ENCODE data around the gene IGLL5. TPM values are rescaled to one million over a fixed set of nuclear protein-coding genes. Genes with fewer than 3 reads are reported as not detected.

The IGLL5 gene
- total RNA-seq, 1 experiment from 2014 or later: not detected

GRCh38 chr22:22937894-22938480 lies 50.4 kb downstream of the IGLL5 start:
- TF ChIP-seq CTCF (IDR thresholded peaks at IDR 0.05; ENCODE audit: unreplicated experiment): no peak
- DNase-seq: no peak
- Mint-ChIP-seq H3K4me3 (ENCODE audit: low read depth, unreplicated experiment) (no peak overlapping the region), H3K9me3 (ENCODE audit: low read depth, unreplicated experiment) (no peaks in the 10 kb centered on the region), H3K27me3 (ENCODE audit: unreplicated experiment) (peaks cover 90% of the 10 kb centered on the region), H3K27ac (ENCODE audit: unreplicated experiment) (no peak overlapping the region), H3K36me3 (ENCODE audit: insufficient read depth, unreplicated experiment) (peaks cover 6% of the 10 kb centered on the region), H3K4me1 (ENCODE audit: low read depth, unreplicated experiment) (no peaks in the 10 kb centered on the region)
- BruUV-seq (replicated peaks): no TSS peak
- intact Hi-C loops (cut with micrococcal nuclease; ENCODE audit: unreplicated experiment): no loop called here
- CTCF ChIA-PET: interaction anchor here (0.7 kb wide), 1 partner anchor 11 kb away, joined by 3 read pairs; no protein-coding TSS in a partner anchor

- H3K4me1 Mint-ChIP-seq (ENCODE audit: low read depth, unreplicated experiment): no peaks in the 10 kb centered on the region
- no peak overlapping the region for H3K27ac Mint-ChIP-seq (ENCODE audit: unreplicated experiment)
- peaks cover 90% of the 10 kb centered on the region for H3K27me3 Mint-ChIP-seq (ENCODE audit: unreplicated experiment)
- no peaks in the 10 kb centered on the region for H3K9me3 Mint-ChIP-seq (ENCODE audit: low read depth, unreplicated experiment)
- H3K36me3 Mint-ChIP-seq (ENCODE audit: insufficient read depth, unreplicated experiment): peaks cover 6% of the 10 kb centered on the region
- DNase-seq: no peak
- intact Hi-C loops (cut with micrococcal nuclease; ENCODE audit: unreplicated experiment): no loop called here
- H3K4me3 Mint-ChIP-seq (ENCODE audit: low read depth, unreplicated experiment): no peak overlapping the region
- BruUV-seq (replicated peaks): no TSS peak
- CTCF ChIA-PET: interaction anchor here (0.6 kb wide), 1 partner anchor 76 kb away, joined by 5 read pairs; no protein-coding TSS in a partner anchor
- TF ChIP-seq CTCF (IDR thresholded peaks at IDR 0.05; ENCODE audit: unreplicated experiment): no peak
Measured at GRCh38 chr22:22938672-22939587, 51.3 kb downstream of the IGLL5 start.

DNA sequence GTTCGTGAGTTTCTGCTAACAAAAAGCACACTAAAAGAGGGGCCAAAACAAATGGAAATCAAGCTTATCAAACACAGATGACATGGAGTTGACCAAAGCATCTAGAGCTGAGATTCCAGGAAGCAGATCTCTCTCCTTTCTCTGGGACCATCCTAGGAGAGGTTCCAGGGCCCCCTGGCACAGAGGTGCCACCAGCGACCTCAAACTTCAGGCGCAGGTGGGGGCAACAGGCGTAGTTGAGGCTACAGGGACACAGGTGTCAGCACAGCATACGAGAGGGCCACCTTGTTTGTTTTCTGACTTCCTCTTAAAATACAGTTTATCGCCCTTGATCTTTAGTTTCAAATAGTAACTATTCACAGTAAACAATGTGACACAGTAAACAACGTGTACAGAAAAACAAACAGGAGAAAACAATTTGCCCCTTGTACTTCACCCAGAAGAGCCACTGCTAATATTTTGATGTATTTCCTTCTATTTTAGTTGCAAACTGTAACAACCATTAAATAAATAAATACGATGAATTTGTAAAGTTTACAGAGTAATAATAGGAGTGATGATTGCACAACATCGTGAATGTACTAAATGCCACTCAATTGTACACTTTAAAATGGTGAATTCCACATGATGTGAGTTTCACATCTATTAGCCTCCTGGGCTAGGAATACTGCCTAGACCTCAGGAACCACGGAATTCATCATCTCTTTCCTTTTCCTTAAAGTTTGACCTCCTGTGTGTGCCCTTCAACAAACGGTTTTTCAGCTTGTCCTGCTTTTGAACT lies 52.2 kb downstream of the IGLL5 start:
- Mint-ChIP-seq H3K9me3 (ENCODE audit: low read depth, unreplicated experiment) (no peaks in the 10 kb centered on the region), H3K4me1 (ENCODE audit: low read depth, unreplicated experiment) (no peaks in the 10 kb centered on the region), H3K27me3 (ENCODE audit: unreplicated experiment) (peaks cover 90% of the 10 kb centered on the region), H3K4me3 (ENCODE audit: low read depth, unreplicated experiment) (no peak overlapping the region), H3K36me3 (ENCODE audit: insufficient read depth, unreplicated experiment) (no peaks in the 10 kb centered on the region), H3K27ac (ENCODE audit: unreplicated experiment) (no peak overlapping the region)
- BruUV-seq (replicated peaks): no TSS peak
- CTCF ChIA-PET: no interaction called here
- no peak for TF ChIP-seq CTCF (IDR thresholded peaks at IDR 0.05; ENCODE audit: unreplicated experiment)
- intact Hi-C loops (cut with micrococcal nuclease; ENCODE audit: unreplicated experiment): no loop called here
- no peak for DNase-seq

DNA sequence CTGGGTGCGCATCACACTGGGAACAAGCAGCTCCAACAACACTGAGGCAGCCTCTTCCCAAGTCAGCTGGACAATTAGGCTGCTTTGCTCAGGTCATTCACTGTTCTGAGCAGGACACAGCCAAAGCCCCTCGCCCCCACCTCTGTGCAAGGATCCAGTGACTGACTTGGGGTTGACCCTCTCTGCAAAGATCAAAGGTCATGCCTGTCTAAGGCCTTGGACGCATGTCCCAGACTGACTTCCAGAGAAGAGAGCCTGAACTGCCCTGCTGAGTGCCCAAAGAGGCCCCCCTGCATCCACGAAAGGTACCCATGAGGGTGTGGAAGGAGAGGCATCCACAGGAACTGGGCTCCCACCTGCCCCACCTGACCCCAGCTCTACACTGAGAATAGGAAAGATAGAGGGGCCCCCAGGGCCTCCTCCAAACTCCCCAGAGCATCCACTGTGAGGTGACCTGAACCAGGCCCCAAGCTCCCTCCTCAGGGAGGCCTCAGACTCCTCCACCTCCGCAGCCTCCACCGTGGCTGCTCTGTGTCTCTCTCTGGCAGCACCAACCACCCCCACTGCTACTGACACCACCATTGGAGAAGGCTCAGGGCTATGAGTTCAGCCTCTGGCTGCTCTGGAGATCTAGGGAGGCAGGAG lies 53.5 kb downstream of the IGLL5 start:
- no peak for TF ChIP-seq CTCF (IDR thresholded peaks at IDR 0.05; ENCODE audit: unreplicated experiment)
- intact Hi-C loops (cut with micrococcal nuclease; ENCODE audit: unreplicated experiment): no loop called here
- no peaks in the 10 kb centered on the region for H3K4me1 Mint-ChIP-seq (ENCODE audit: low read depth, unreplicated experiment)
- BruUV-seq (replicated peaks): no TSS peak
- H3K36me3 Mint-ChIP-seq (ENCODE audit: insufficient read depth, unreplicated experiment): no peaks in the 10 kb centered on the region
- CTCF ChIA-PET: interaction anchor here (2.2 kb wide), 1 partner anchor 70 kb away, joined by 4 read pairs; no protein-coding TSS in a partner anchor
- no peak overlapping the region for H3K27ac Mint-ChIP-seq (ENCODE audit: unreplicated experiment)
- no peaks in the 10 kb centered on the region for H3K9me3 Mint-ChIP-seq (ENCODE audit: low read depth, unreplicated experiment)
- H3K27me3 Mint-ChIP-seq (ENCODE audit: unreplicated experiment): peaks cover 92% of the 10 kb centered on the region
- no peak for DNase-seq
- no peak overlapping the region for H3K4me3 Mint-ChIP-seq (ENCODE audit: low read depth, unreplicated experiment)
